Esophagus squamous epithelium (tissue), 4 donors: ENCODE data around the gene BPTF.

Experiments
- POLR2A ChIP-seq, 4 donors: fragments of 450-650 bp; IDR thresholded peaks; one replicate each; pipeline ENCODE4 v1.6.1; 2017; ENCODE audit warnings: antibody characterized with exemption in 4 of 4, mild to moderate bottlenecking in 4 of 4, moderate library complexity in 3 of 4
- TF ChIP-seq, protein P1 (sequence below), 6 experiments: fragments of 450-650 bp in 4 of 6; fragments of 200-600 bp in 2 of 6; sonication (generic) in 2 of 6; IDR thresholded peaks; one replicate each; pipeline ENCODE4 v1.5.1; 2016 to 2019; ENCODE audit warnings: antibody characterized with exemption in 6 of 6, mild to moderate bottlenecking in 4 of 6, moderate library complexity in 4 of 6

DNA sequence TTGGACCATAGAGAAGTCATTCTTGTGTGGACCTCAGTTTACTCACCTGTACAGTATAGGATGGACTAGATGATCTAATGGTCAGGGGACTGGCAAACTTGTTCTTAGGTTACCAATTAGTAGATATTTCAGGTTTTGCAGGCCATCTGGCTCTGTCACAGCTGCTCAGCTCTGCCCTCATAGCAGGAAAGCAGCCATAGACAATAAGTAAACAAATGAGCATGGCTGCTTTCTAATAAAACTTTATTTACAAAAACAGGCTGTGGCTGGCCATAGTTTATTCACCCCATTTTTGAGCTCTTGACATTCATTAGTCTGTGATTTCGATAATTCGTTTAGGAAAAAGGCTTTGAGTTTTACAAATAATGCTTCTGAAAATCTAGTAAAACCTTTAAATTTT is 12.7 kb downstream of the BPTF start:
- TF ChIP-seq, protein P1, sequence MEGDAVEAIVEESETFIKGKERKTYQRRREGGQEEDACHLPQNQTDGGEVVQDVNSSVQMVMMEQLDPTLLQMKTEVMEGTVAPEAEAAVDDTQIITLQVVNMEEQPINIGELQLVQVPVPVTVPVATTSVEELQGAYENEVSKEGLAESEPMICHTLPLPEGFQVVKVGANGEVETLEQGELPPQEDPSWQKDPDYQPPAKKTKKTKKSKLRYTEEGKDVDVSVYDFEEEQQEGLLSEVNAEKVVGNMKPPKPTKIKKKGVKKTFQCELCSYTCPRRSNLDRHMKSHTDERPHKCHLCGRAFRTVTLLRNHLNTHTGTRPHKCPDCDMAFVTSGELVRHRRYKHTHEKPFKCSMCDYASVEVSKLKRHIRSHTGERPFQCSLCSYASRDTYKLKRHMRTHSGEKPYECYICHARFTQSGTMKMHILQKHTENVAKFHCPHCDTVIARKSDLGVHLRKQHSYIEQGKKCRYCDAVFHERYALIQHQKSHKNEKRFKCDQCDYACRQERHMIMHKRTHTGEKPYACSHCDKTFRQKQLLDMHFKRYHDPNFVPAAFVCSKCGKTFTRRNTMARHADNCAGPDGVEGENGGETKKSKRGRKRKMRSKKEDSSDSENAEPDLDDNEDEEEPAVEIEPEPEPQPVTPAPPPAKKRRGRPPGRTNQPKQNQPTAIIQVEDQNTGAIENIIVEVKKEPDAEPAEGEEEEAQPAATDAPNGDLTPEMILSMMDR (IDR thresholded peaks at IDR 0.05): no peak
- no peak for TF ChIP-seq POLR2A (IDR thresholded peaks at IDR 0.05)
